H1 (cell line): ENCODE results near the gene DKK1. TPM values are rescaled to one million over a fixed set of nuclear protein-coding genes. Genes with fewer than 3 reads are reported as not detected.

Experiments used
- CTCF ChIA-PET: fragments of 300-600 bp; sonication (Branson Sonifier 250); formaldehyde crosslinking; loops from one replicate; lab custom pipeline; 2021; ENCODE audit not compliant: partially characterized antibody; lab: Charles Lee
- POLR2A ChIA-PET: fragments of 300-600 bp; sonication (Branson Sonifier 250); formaldehyde crosslinking; loops from one replicate; lab custom pipeline; 2021; ENCODE audit warnings: inconsistent platforms; ENCODE audit not compliant: partially characterized antibody; lab: Charles Lee
- DNase-seq, 2 experiments: peaks; one replicate each; pipeline versions ENCODE4 v3.0.0 to v3.0.0-alpha.2; 2010 to 2022; ENCODE audit warnings: low spot score in 2 of 2, low read depth in 1 of 2, mixed read lengths in 1 of 2
- FAIRE-seq: peaks from 2 replicates; lab custom pipeline; 2011; peaks lifted over from hg19 to GRCh38; lab: Jason Lieb, UNC
- H2AFZ ChIP-seq: 2 replicates; pipeline ENCODE4 v1.8.1; 2012; ENCODE audit warnings: low read length, inconsistent platforms
- H2AK5ac ChIP-seq: 2 replicates; pipeline ENCODE4 v1.6.1; 2013; ENCODE audit warnings: low read depth, low read length
- H2BK120ac ChIP-seq: replicated peaks from 2 replicates; pipeline ENCODE3; 2013; ENCODE audit warnings: low read depth, low read length, inconsistent platforms
- H2BK12ac ChIP-seq: 2 replicates; pipeline ENCODE4 v1.6.1; 2013; ENCODE audit warnings: low read depth, low read length
- H2BK15ac ChIP-seq: 2 replicates; pipeline ENCODE4 v1.6.1; 2013; ENCODE audit warnings: low read length
- H2BK20ac ChIP-seq: 2 replicates; pipeline ENCODE4 v1.6.1; 2013; ENCODE audit warnings: low read length
- H2BK5ac ChIP-seq: 2 replicates; pipeline ENCODE4 v1.6.1; 2013; ENCODE audit warnings: low read depth, low read length
- H3K14ac ChIP-seq: 2 replicates; pipeline ENCODE4 v1.6.1; 2013; ENCODE audit warnings: inconsistent platforms; ENCODE audit not compliant: insufficient read length
- H3K18ac ChIP-seq: 2 replicates; pipeline ENCODE4 v1.6.1; 2013; ENCODE audit warnings: low read length; ENCODE audit errors: extremely low read depth
- H3K23ac ChIP-seq: 2 replicates; pipeline ENCODE4 v1.6.1; 2013; ENCODE audit warnings: inconsistent platforms; ENCODE audit not compliant: insufficient read length
- H3K23me2 ChIP-seq: 2 replicates; pipeline ENCODE4 v1.6.1; 2013; ENCODE audit warnings: low read depth, low read length
- H3K27ac ChIP-seq: 2 replicates; pipeline ENCODE4 v1.6.1; 2011; ENCODE audit warnings: low read depth, low read length, inconsistent platforms
- H3K27me3 ChIP-seq, 4 experiments: replicated peaks in 1 of 4; 1 replicate in 1 of 4; 2 replicates in 3 of 4; pipeline versions ENCODE4 v1.6.1 to v1.8.1; 2011 to 2013; ENCODE audit warnings: low read length in 3 of 4, mild to moderate bottlenecking in 3 of 4, inconsistent platforms in 2 of 4, mixed read lengths in 2 of 4, moderate library complexity in 1 of 4; ENCODE audit not compliant: control insufficient read depth in 3 of 4, insufficient read depth in 3 of 4; ENCODE audit errors: extremely low read depth in 1 of 4
- H3K36me3 ChIP-seq, 4 experiments: 2 replicates each; pipeline versions ENCODE4 v1.6.1 to v1.8.1; 2011 to 2013; ENCODE audit warnings: mild to moderate bottlenecking in 4 of 4, low read length in 3 of 4, moderate library complexity in 2 of 4, control low read depth in 1 of 4, inconsistent platforms in 1 of 4; ENCODE audit not compliant: insufficient read depth in 4 of 4, control insufficient read depth in 2 of 4
- H3K4ac ChIP-seq: replicated peaks from 2 replicates; pipeline ENCODE3; 2013; ENCODE audit warnings: low read length, low read depth, mixed read lengths, inconsistent platforms; ENCODE audit not compliant: insufficient read length
- H3K4me1 ChIP-seq, 4 experiments: replicated peaks in 1 of 4; 1 replicate in 1 of 4; 2 replicates in 3 of 4; pipeline versions ENCODE4 v1.6.1 to v1.8.1; 2011 to 2013; ENCODE audit warnings: low read length in 3 of 4, inconsistent platforms in 2 of 4, mixed read lengths in 1 of 4; ENCODE audit not compliant: insufficient read depth in 4 of 4, control insufficient read depth in 3 of 4
- H3K4me2 ChIP-seq, 2 experiments: 2 replicates each; pipeline versions ENCODE4 v1.6.1 to v1.8.1; 2011 to 2013; ENCODE audit warnings: low read depth in 2 of 2, low read length in 2 of 2, control low read depth in 1 of 2, inconsistent platforms in 1 of 2, mild to moderate bottlenecking in 1 of 2; ENCODE audit not compliant: insufficient read depth in 1 of 2
- H3K4me3 ChIP-seq, 4 experiments: fragments of 200-600, 300-600 bp in 1 of 4; sonication (generic), shearing (Covaris generic), sonication (Bioruptor Twin) in 1 of 4; 2 replicates each; pipeline versions ENCODE4 v1.5.1 to v1.8.1; 2011 to 2016; ENCODE audit warnings: low read length in 4 of 4, low read depth in 3 of 4, control low read depth in 2 of 4, inconsistent platforms in 2 of 4, mild to moderate bottlenecking in 2 of 4, mixed read lengths in 1 of 4, moderate library complexity in 1 of 4; ENCODE audit not compliant: insufficient read depth in 2 of 4; ENCODE audit errors: extremely low read depth in 1 of 4
- H3K56ac ChIP-seq: replicated peaks from 2 replicates; pipeline ENCODE3; 2013; ENCODE audit warnings: low read depth, mild to moderate bottlenecking, mixed read lengths, low read length, inconsistent platforms; ENCODE audit not compliant: insufficient read length
- H3K79me1 ChIP-seq: 2 replicates; pipeline ENCODE4 v1.6.1; 2013; ENCODE audit warnings: low read depth, low read length, control low read depth
- H3K79me2 ChIP-seq, 2 experiments: 2 replicates each; pipeline versions ENCODE4 v1.6.1 to v1.8.1; 2012 to 2013; ENCODE audit warnings: low read length in 2 of 2, mild to moderate bottlenecking in 2 of 2, inconsistent platforms in 1 of 2; ENCODE audit not compliant: insufficient read depth in 2 of 2, control insufficient read depth in 1 of 2
- H3K9ac ChIP-seq, 4 experiments: replicated peaks in 1 of 4; 1 replicate in 1 of 4; 2 replicates in 3 of 4; pipeline versions ENCODE4 v1.6.1 to v1.8.1; 2011 to 2013; ENCODE audit warnings: low read depth in 3 of 4, low read length in 3 of 4, control low read depth in 2 of 4, mild to moderate bottlenecking in 2 of 4, moderate library complexity in 2 of 4, inconsistent platforms in 1 of 4; ENCODE audit errors: extremely low read depth in 1 of 4
- H3K9me3 ChIP-seq, 2 experiments: 2 replicates each; pipeline versions ENCODE4 v1.6.1 to v1.8.1; 2012 to 2013; ENCODE audit warnings: mild to moderate bottlenecking in 2 of 2, moderate library complexity in 2 of 2, control low read depth in 1 of 2, inconsistent platforms in 1 of 2, low read depth in 1 of 2, low read length in 1 of 2, mixed read lengths in 1 of 2; ENCODE audit not compliant: insufficient read depth in 2 of 2
- H4K20me1 ChIP-seq, 2 experiments: replicated peaks in 1 of 2; 2 replicates each; pipeline versions ENCODE3 to v1.8.1; 2011 to 2013; ENCODE audit warnings: inconsistent platforms in 2 of 2, low read length in 2 of 2, mild to moderate bottlenecking in 1 of 2; ENCODE audit not compliant: insufficient read depth in 2 of 2, control insufficient read depth in 1 of 2
- H4K5ac ChIP-seq: 2 replicates; pipeline ENCODE4 v1.6.1; 2013; ENCODE audit warnings: low read length, low read depth, mixed read lengths, inconsistent platforms; ENCODE audit not compliant: insufficient read length
- H4K8ac ChIP-seq: 2 replicates; pipeline ENCODE4 v1.8.0; 2013; ENCODE audit warnings: mild to moderate bottlenecking, moderate library complexity, low read length, inconsistent platforms; ENCODE audit not compliant: insufficient read depth; ENCODE audit errors: extremely low read depth
- H4K91ac ChIP-seq: replicated peaks from 2 replicates; pipeline ENCODE3; 2013; ENCODE audit warnings: low read length, mixed read lengths, inconsistent platforms; ENCODE audit not compliant: insufficient read length
- BACH1 ChIP-seq: IDR thresholded peaks from 2 replicates; pipeline ENCODE4 v1.6.1; 2012; ENCODE audit warnings: low read length, improper control_type of control experiment
- CBX8 ChIP-seq: fragments of 300-800, 300-1000 bp; sonication (generic); IDR thresholded peaks from 2 replicates; pipeline ENCODE4 v1.7.1; 2016; ENCODE audit warnings: low read depth, low read length, borderline replicate concordance
- MAFK ChIP-seq: IDR thresholded peaks from 2 replicates; pipeline ENCODE4 v1.6.1; 2012; ENCODE audit warnings: low read depth, mild to moderate bottlenecking, improper control_type of control experiment, low read length
- POLR2AphosphoS5 ChIP-seq: IDR thresholded peaks from 2 replicates; pipeline ENCODE4 v1.6.1; 2011; ENCODE audit warnings: low read depth, low read length
- WGBS, 2 experiments: shearing (Covaris generic) in 1 of 2; methylation state at CpG; one replicate each; pipeline versions ENCODE4 v1.1.6 to v1.1.7; 2013 to 2015; ENCODE audit warnings: low lambda C conversion rate in 2 of 2, mixed read lengths in 2 of 2, inconsistent platforms in 1 of 2, low coverage in 1 of 2, missing lambda C conversion rate in 1 of 2; ENCODE audit not compliant: insufficient replicate concordance in 2 of 2, insufficient coverage in 1 of 2, insufficient read length in 1 of 2; ENCODE audit errors: extremely low coverage in 1 of 2, missing lambda C conversion rate in 1 of 2; 5-methylcytosine and 5-hydroxymethylcytosine counted together
- polyA plus RNA-seq, 7 experiments: library from polyadenylated mRNA; depleted of rRNA in 3 of 7; stranded (reverse) in 5 of 7; unstranded in 2 of 7; fragments of >200 nt in 5 of 7; fragments of 200-250 nt in 2 of 7; gene quantifications; 1 replicate in 5 of 7; 2 replicates in 1 of 7; 4 replicates in 1 of 7; pipeline versions ENCODE4 v1.2.1 to v1.2.3, GENCODE V29; 2011 to 2013; ENCODE audit warnings: missing spikeins in 2 of 7, mixed read lengths in 2 of 7
- total RNA-seq: library from RNA; stranded (reverse); fragmentation: NEBNext Ultra II Directional; extraction: Animal tissue kit (Norgen Biotek cat#: 25700); gene quantifications from 2 replicates; pipeline ENCODE4 v1.2.1, GENCODE V29; 2021
- TF ChIP-seq, protein P1 (sequence below): IDR thresholded peaks from 2 replicates; pipeline ENCODE4 v1.6.1; 2011; ENCODE audit warnings: low read depth, mild to moderate bottlenecking, low read length; ENCODE audit not compliant: insufficient read depth
- TF ChIP-seq, protein P2 (sequence below), 3 experiments: IDR thresholded peaks; 1 replicate in 2 of 3; 2 replicates in 1 of 3; pipeline versions ENCODE4 v1.5.1 to v1.6.1; 2011; ENCODE audit warnings: low read length in 3 of 3, mild to moderate bottlenecking in 3 of 3, inconsistent platforms in 2 of 3, low read depth in 1 of 3, moderate library complexity in 1 of 3; ENCODE audit not compliant: insufficient read depth in 1 of 3; ENCODE audit errors: control extremely low read depth in 1 of 3

Gene DKK1
- total and polyA plus RNA-seq, 2 of the 8 experiments (the other 6 are each of a cell fraction or from before 2014, with no cell fraction given): 0.36 to 0.61 TPM

GRCh38 chr10:52343439-52343838 is 29.4 kb downstream of the DKK1 start:
- no peak overlapping the region for H2BK12ac ChIP-seq
- FAIRE-seq: no peak
- H4K20me1 ChIP-seq: no peaks in the 10 kb centered on the region
- no peaks in the 10 kb centered on the region for H3K9me3 ChIP-seq
- H4K8ac ChIP-seq: no peak overlapping the region
- H4K5ac ChIP-seq: no peak overlapping the region
- no peak overlapping the region for H2AFZ ChIP-seq
- H4K91ac ChIP-seq: no peak overlapping the region
- H3K4ac ChIP-seq: no peak overlapping the region
- no peak overlapping the region for H3K4me3 ChIP-seq
- H3K18ac ChIP-seq: no peak overlapping the region
- no peaks in the 10 kb centered on the region for H3K23me2 ChIP-seq
- no peak overlapping the region for H3K14ac ChIP-seq
- no peak overlapping the region for H3K9ac ChIP-seq
- 86% methylated on average over 4 of the region's 4 CpGs; no CpG with 5 or more reads in 1 of the 2 experiments for WGBS, 2 experiments
- POLR2A ChIA-PET: no interaction called here
- H2AK5ac ChIP-seq: no peak overlapping the region
- H3K4me2 ChIP-seq: no peak overlapping the region
- H2BK15ac ChIP-seq: no peak overlapping the region
- H2BK20ac ChIP-seq: no peak overlapping the region
- TF ChIP-seq BACH1 (peak; percentile 91), CBX8 (no peak), POLR2AphosphoS5 (no peak), MAFK (peak; percentile 61; the same call in 1 of the 2 replicates)
- TF ChIP-seq, protein P1, sequence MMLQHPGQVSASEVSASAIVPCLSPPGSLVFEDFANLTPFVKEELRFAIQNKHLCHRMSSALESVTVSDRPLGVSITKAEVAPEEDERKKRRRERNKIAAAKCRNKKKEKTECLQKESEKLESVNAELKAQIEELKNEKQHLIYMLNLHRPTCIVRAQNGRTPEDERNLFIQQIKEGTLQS: no peak
- TF ChIP-seq, protein P2, sequence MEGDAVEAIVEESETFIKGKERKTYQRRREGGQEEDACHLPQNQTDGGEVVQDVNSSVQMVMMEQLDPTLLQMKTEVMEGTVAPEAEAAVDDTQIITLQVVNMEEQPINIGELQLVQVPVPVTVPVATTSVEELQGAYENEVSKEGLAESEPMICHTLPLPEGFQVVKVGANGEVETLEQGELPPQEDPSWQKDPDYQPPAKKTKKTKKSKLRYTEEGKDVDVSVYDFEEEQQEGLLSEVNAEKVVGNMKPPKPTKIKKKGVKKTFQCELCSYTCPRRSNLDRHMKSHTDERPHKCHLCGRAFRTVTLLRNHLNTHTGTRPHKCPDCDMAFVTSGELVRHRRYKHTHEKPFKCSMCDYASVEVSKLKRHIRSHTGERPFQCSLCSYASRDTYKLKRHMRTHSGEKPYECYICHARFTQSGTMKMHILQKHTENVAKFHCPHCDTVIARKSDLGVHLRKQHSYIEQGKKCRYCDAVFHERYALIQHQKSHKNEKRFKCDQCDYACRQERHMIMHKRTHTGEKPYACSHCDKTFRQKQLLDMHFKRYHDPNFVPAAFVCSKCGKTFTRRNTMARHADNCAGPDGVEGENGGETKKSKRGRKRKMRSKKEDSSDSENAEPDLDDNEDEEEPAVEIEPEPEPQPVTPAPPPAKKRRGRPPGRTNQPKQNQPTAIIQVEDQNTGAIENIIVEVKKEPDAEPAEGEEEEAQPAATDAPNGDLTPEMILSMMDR (IDR thresholded peaks at IDR 0.05; ENCODE audit: control extremely low read depth in 1 of 3, insufficient read depth in 1 of 3, low read depth in 1 of 3, low read length in 3 of 3): no peak
- H3K23ac ChIP-seq: no peak overlapping the region
- H3K56ac ChIP-seq: no peak overlapping the region
- H2BK5ac ChIP-seq: no peak overlapping the region
- H3K36me3 ChIP-seq: no peaks in the 10 kb centered on the region
- no peak overlapping the region for H3K27ac ChIP-seq
- no peaks in the 10 kb centered on the region for H3K79me2 ChIP-seq
- no peaks in the 10 kb centered on the region for H3K27me3 ChIP-seq
- no peak overlapping the region for H2BK120ac ChIP-seq
- no peaks in the 10 kb centered on the region for H3K79me1 ChIP-seq
- DNase-seq: no peak
- H3K4me1 ChIP-seq: no peaks in the 10 kb centered on the region; a peak in 1 of 7 replicates
- CTCF ChIA-PET: no interaction called here
